Fibroblast of skin of right quadriceps (primary cell): ENCODE results near the gene QPCTL.

Experiments
- DNase-seq: peaks from one replicate; pipeline ENCODE4 v3.0.0-alpha.2; 2013

QPCTL gene

DNA sequence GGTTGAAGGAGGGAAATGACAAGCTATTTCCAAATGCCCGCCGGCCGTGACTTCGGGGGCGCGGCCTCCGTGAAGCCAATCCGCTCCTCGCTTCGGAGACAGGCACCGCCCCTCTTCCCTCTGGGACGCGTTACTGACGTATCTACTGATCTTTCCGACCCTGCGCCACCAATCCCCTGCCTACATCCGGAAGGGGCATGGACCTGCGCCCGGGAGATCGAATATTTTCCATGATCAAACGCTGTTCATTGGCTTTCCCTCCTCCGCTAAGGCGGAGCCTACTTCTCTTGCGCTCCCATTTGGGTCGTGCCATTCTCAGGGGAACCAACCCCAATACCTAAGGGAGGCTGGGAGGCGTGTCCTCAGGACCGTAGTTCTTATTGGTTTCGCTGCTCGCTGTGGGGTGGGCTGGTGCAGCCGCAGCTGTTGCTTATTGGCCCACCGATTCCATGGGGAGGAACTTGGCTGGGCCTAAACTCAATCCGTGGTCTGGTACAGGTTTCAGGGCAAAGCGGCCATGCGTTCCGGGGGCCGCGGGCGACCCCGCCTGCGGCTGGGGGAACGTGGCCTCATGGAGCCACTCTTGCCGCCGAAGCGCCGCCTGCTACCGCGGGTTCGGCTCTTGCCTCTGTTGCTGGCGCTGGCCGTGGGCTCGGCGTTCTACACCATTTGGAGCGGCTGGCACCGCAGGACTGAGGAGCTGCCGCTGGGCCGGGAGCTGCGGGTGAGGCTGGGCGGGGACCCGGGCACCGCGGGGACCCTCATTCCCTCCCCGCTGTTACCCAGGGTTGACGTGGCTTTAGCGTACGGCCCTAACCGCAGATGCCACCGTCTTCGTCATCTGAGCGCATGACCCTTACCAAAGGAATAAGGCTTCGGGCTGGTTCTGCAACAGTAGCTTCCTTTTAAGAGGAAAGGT, at the start of gene QPCTL:
Gene QPCTL (plus strand): TSS at position 480 of the 919 bp plus-strand sequence. CDS start 38 bp downstream, at position 518.
- peak; percentile 100 for DNase-seq

DNA sequence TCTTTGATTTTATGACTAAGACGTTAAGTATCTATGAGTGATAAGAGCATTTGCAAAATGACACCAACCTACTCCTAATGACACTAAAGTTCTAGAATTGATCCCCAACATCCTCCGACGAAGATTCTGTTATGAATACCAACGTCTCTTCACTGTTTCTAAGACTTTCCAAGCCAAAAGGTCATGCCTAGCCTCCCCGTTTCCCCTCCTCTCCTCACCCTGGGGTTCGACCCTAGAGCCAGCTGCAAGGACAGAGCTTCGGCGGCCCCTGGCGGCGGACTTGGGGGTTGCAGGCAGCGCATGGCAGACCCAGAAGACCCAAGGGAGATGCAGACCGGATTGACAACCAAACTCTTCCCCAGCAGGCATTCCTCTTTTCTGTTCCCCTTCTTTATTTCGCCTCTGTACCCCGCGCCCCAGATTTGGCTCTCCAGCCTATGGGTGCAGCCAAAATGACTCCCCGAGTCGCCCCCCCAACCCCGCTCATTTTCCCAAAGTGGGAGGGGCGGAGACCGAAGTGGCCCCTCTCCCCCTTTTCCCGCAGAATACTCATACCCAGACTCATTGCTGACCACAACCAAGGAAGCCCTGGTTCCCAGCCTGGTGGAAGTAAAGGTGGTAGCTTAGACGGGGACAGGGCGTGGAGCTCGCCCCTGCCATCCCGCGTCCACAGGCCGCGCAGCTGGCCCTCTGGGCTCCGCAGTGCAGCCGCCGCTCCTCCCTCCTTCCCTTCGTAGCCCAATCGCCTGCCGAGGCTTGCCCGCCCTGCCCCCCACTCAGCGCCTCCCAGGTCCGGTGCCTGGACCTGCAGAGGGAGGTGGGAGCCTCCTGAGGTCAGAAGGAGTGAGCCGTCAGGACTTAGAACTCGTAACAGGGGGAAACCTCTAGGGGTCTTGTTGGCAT, 49.2 kb upstream of the QPCTL start:
- peak; percentile 74 for DNase-seq

DNA sequence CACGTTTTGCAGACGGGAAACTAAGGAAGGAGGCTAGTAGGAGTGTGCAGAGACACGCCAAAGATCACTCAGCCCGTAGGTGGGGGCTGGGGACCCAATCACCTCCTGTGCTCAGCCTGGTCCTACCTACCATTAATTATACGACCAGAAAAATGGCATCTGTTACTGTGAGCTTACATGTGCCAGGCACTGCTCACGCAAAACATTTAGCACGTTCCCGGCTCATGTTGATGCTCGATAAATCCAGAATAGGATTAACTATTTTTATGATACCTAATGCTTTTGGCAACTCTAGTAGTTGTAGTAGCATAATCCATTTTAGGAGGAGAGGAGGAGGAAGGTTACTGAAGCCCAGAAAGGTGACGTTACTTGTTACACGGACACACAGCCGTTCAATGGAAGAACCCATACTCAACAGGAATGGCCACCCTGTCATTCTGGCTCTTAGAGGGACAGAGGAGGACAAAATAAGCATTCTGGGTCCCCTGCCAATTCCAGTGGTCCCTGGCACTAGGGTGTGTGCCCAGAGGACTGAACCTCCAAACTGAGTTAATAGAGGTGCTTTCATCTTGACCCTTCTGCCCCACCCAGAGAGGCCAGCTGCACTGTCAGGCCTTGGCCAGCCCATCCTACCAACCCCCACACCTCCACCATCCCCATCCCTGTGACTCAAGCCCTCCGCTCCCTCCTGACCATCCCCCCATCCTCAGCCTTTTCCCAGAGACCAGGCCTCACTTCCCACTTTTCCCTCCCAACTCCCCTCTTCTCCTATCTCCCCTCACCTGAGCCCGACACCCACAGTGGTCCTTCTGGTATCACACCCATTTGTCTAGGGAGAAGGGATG, 48.3 kb upstream of the QPCTL start:
- no peak for DNase-seq

DNA sequence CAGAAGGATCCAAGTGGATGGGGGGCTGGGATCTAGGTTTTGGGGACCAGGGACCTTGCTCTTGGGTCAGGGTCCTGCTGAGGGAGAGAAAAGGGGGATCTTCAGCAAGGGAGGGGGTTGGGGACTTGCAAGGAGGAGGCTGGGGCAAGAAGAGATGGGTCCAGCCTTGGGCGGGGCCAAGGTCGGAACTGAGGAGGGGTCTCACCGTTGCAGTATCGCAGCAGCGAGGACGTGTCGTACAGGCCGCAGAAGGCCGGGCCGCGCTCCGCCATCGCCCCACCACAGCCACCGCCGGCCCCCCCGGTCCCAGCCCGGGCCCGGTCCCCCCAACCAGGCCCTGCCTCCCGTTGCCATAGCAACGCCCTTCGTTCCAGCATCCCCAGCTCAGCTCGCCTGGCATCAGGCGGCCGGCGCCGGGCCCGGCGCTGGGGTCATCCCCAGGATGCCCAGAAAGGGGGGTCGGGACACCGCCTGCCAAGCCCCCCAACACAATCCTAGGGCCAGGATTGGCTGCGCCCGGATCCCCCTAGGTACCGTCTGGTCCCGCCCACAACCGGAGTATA, 47.3 kb upstream of the QPCTL start:
- no peak for DNase-seq

DNA sequence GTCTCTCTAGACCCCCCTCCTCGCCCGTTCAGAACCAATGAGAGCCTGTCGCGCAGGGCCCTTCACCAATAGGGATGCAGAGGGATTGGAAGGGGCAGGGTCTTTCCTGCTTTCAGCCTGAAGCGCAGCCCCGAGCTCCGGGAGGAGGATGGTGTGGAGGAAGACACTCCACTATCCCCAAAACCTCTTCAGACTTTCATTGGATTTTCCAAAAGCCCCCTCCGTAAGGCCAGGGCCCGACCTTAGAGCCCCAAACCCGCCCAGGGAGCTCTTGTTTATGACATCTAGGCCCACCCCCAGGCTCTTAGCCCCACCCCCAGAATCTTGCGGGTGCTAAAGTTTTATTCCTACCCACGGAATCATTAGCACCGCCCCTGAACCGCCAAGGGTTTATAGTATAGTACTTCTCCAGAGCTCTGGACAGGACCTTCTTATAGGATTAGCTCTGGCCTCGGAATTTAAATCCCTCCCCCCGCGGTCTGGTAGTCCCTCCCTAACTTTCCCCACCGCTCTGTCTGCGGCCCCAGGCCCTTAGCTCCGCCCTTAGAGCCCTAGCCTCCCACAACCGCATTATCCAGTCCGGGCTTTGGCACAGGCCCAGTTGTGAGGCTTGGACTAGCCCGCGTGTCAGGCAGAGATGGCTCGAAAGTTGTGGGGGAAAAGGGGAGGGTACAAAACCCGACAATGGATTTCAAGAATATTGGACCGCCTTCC, 46.7 kb upstream of the QPCTL start:
- DNase-seq, result peak; percentile 94

DNA sequence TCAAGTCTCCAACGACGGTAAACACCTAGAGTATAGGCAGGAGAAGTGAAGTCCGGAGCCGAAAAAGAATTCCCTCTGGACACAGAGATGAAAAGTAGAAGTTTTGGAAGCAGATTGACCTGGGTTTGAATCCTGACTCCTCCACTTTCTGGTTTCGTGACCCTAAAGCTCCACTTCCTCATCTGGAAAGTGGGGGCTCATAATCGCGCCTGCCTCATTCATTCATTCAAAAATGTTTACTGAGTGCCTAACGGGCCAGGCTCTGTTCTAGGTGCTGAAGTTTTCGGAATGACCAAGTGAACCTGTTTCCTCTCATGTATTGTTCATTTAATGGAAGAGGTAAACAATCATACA, 46.1 kb upstream of the QPCTL start:
- no peak for DNase-seq

DNA sequence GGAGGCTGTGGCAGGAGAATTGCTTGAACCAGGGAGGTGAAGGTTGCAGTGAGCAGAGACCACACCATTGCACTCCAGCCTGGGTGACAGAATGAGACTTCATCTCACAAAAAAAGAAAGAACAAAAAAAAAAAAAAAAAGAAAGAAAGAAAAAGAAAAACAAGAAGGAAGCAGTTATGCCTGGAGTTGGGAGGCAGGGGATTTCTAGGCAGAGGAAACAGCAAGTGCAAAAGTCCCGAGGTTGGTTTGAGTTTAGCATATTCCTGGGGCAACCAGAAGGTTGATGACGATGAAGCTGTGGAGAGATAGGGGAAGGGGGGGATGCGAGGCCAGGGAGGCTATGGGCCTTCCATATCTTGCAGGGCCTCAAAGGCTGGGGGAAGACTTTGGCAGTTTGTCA, 41.7 kb upstream of the QPCTL start:
- DNase-seq, result no peak

DNA sequence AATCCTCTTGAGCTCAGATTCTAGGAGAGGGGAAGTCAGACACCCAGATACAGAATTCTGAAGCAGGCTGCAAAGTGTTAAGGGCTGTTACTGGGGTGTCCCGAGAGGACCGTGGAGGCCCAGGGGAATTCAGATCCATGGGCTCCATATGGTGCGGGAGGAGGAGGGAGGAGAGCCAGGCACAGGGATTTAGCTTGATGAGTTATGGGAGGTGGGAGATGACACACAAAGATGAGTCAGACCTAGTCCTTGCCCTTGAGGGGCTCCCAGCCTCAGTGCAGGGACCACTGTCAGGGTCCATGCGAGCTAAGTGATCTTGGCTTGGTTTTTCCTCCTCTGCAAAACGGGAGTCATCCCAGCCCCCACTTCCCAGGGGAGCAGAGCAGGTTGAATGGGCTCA, 38.8 kb upstream of the QPCTL start:
- no peak for DNase-seq

DNA sequence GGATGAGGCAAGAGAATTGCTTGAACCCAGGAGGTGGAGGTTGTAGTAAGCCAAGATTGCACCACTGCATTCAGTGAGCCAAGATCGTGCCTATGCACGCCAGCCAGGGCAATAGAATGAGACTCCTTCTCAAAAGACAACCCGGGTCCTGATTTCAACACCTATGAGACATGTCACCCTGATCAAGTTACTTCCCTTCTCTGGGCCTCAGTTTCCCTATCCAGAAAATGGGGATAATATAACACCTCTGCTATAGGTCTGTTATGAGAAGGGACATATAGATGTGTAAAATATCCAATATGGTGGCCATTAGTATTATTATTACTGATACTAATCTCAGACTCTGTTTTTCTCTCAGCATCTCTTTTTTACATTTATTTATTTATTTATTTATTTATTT, 37.4 kb upstream of the QPCTL start:
- DNase-seq, result no peak

DNA sequence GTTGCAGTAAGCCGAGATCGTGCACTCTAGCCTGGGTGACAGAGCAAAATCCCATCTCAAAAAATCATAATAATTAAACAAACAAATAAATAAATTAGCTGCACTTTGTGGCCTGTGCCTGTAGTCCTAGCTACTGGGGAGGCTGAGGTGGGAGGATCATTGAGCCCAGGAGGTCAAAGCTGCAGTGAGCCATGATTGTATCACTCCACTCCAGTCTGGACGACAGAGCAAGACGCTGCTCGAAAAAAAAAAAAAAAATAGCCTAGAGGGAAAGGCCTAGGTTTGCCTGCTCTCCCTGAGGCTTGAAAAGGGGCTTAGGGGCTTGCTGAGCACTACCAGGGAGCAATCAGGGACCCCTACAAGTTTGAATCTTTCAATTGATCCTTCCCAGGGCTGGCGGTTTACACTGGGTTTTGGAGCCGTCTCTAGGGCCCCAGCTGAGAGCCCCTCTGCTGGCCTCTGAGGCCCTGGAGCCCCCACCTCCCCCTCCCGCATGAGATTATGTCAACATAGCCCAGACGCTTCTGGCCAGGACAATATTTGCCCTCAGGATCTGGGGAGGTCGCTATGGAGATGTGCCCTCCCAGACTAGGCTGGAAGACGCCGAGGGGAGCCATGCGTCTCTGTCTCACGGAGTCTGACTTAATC, 34.8 kb upstream of the QPCTL start:
- DNase-seq, result no peak

DNA sequence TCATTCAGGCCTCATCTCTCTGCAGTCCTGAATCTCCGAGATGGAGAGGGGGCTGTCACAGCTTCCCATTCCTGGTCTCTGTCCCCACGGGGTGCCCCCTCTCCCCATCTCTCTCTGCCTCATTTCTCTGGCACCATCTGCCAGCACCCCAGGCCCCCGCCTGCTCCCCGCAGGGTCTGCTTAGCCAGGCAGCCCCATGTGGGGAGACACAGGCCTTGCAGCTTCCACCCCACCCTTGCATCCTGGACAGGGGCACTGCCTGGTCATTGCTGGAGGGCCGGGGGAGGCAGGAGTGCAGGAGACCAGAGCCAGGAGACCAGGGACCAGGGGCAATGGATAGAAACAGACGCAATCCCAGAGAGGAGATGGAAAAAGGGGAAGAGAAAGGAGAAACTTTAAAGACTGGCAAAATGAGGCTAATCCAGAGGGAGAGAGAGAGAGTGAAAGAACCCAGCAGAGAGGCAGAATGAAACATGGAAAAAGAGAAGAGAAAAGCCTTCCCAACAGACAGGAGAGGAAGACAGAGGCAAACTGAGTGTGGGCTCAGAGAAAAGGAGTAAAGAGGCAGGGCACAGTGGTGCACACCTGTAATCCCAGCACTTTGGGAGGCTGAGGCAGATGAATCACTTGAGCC, 33.3 kb upstream of the QPCTL start:
- DNase-seq, result no peak

DNA sequence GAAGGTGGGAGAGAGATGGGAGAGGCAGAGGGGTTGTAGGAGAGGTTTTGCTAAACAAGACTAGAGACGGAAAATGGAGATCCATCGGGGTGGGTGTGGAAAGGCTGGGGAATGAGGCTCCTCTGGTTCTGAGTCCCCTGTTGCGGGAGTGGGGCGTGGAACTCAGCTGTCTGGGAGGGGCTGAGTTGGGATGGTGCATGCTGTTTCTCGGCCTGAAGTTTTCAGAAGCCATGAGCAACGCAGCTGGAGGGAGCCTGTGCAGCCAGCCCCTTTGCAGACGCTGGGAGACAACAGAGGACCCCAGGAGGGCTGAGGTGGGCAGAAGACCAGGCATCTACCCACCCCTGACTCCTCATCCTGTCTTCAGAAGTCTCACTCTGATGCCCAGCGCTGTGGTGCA, 31.8 kb upstream of the QPCTL start:
- no peak for DNase-seq

DNA sequence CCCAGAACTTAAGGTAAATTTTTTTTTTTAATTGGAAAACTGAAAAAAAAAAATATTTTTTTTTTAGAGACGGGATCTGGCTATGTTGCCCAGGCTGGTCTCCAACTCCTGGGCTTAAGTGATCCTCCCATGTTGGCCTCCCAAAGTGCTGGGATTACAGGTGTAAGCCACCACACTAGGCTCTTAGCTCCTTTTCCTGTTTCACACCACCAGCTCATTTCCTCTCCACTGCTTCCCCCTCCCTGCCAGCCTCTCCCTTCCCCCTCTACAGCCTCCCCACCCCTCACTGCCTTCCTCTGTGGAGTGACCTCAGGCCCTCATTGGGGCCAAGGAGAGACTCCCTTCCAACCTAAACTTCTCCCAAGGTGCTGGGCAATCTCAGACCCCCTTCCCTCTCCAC, 28.7 kb upstream of the QPCTL start:
- no peak for DNase-seq

DNA sequence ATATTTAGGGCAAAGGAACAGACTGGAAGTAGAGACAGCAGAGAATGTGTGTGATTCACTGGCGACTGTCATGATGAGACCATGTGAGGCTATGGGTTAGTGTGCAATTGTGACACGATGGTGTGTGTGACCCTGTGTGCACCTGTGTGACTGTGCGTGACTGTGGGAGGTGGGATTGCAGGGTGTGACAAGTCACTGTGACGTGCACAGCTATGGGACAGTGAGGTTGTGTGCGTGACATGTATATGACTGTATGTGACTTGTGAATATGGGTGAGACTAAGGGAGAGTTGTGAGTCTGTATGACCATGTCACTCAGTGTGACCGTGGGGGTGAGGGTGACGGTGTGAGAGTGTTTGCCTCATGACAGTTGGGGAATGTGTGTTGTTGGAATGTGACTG, 27.9 kb upstream of the QPCTL start:
- DNase-seq, result no peak

DNA sequence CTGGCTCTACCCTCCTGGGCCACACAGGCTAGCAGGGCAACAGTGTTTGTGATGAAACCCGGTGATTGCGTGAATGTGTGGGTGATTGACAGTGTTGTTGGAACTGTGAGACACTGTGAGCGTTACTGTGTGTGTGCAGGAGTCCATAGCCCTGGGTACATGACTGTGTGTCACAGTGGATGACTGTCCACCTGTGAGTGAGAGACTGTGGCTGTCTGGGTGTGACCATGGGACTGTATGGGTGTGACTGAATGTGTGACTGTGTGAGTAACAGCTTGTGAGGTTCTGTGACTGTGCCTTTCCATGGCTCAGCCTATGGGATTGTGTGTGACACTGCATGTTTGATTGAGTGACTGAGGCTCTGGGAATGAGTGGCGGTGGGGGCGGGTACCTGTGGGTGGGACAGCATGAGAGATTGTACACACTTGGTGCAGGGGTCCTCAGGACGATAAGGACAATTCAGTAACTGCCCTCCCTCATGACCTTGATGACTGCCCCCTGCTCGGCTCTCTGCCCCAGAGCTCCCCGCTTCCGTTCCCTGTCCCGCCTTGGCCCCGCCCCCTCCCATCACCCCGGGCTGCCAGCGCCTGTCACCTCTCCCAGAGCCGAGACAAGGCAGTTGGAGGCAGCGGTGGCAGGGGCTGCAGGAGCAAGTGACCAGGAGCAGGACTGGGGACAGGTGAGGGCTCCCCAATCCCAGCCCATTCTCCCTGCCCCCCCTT, 24.7 kb upstream of the QPCTL start, which contains the start of gene GIPR:
Gene GIPR (plus strand): TSS at position 602 of the 722 bp plus-strand sequence. CDS start 1,300 bp downstream, outside the sequence.
- no peak for DNase-seq

DNA sequence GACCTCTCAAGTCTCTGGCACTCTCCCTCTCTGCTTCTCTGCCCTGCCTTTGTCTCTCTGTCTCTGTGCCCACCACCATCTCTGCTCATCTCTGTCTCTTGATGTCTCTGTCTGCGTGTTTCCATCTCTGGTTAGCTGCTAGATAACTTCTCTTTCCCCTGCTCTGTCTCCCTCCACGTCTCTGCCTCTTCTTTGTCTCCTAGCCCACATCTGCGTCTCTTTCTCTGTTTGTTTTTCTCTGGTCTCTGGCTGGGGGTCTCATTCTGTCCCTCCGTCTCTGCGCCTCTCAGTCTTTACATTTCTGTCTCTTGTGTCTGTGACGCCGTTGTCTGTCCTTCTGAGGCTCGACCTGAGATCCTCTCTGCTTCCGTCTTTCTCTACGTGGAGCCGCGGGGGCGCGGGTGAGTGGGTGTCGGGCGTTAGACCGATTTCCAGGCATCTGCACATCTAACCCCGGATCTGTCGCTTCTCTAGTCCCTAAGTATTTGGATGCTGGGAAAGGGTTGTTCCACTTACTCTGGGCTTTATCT, 24.1 kb upstream of the QPCTL start:
- DNase-seq, result no peak

DNA sequence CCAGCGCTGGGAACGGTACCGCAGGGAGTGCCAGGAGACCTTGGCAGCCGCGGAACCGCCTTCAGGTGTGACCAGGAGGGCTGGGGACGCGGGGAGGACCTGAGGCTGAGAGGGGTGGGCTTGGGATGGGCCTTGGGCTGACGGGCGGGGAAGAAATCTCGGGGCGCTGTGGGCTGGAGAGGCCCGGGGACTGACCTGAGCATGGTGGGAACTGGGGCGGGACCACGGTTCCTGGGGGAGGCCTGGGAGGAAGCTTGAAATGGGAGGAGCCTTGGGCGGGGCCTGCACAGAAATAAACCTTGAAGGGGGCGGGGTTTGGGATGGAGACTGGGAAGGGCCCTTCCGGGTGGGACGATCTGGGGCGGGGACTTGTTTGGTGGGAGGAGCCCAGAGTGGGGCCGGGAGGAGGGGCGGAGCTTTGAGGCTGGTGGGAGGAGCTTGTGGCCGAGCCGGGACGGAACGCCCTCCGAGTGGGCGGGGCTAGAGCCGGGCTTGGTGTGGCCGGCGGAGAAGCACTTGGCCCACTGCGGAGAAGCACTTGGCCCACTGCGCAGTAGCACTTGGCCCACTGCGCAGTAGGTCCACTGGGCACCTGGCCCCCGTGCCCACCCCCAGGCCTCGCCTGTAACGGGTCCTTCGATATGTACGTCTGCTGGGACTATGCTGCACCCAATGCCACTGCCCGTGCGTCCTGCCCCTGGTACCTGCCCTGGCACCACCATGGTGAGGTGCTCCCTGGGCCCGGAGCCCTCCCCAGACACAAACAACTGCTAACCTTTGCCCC, 21.6 kb upstream of the QPCTL start:
- DNase-seq, result peak; percentile 77

DNA sequence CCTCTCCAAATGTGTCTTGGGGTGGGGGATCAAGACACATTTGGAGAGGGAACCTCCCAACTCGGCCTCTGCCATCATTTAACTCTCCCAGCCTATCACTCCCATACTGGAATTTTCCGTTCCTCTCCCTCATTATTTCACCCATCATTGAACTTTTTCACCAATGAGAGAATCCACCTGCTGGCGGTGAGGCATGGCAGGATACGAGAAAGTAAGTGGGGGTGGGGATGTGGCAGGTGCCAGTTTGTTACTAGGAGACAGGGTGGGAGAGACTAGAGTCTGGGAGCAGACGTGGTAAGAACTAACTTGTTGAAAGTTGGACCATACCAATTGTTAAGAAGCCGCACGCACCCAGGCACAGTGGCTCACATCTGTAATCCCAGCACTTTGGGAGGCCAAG, 17.5 kb upstream of the QPCTL start:
- DNase-seq, result no peak

DNA sequence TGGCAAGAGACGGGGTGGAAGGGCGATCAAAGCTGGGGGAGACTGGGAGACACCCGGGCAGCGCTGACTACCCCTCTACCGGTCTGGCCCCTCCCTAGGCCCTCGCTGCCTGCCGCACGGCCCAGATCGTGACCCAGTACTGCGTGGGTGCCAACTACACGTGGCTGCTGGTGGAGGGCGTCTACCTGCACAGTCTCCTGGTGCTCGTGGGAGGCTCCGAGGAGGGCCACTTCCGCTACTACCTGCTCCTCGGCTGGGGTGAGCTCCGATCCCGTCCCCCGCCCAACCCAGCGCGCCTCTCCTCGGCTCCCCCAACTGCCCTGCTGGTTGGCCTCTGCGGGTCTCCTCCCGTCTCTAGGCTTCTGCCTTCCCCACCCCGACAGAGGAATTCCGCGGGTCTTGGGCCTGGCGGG, 15.6 kb upstream of the QPCTL start:
- no peak for DNase-seq
